ENCODE data around the gene TMEM132E. TPM values are rescaled to one million over a fixed set of nuclear protein-coding genes. Genes with fewer than 3 reads are reported as not detected.

TMEM132E gene
- total and polyA plus RNA-seq, 10 donors: 0.09 to 0.79 (median 0.27) TPM

- no peak for DNase-seq
- 67 to 80% (median 76%) methylated on average over 11 of the region's 11 CpGs for WGBS, 5 donors
- H3K27me3 ChIP-seq (replicated peaks in 1 of 7): peaks cover 0 to 96% (median 10%) of the 10 kb centered on the region in 7 donors
- H3K4me1 ChIP-seq: peaks cover 0 to 6% (median 0%) of the 10 kb centered on the region in 6 donors
- intact Hi-C loops (cut with DNase I; ENCODE audit: low total_unique reads): no loop called here
- no peaks in the 10 kb centered on the region for H3K9me3 ChIP-seq
- no peak overlapping the region for H3K27ac ChIP-seq
- H3K4me3 ChIP-seq: no peak overlapping the region
- TF ChIP-seq POLR2A (IDR thresholded peaks at IDR 0.05) (no peak), POLR2AphosphoS5 (IDR thresholded peaks at IDR 0.05) (no peak)
- TF ChIP-seq, protein P1, sequence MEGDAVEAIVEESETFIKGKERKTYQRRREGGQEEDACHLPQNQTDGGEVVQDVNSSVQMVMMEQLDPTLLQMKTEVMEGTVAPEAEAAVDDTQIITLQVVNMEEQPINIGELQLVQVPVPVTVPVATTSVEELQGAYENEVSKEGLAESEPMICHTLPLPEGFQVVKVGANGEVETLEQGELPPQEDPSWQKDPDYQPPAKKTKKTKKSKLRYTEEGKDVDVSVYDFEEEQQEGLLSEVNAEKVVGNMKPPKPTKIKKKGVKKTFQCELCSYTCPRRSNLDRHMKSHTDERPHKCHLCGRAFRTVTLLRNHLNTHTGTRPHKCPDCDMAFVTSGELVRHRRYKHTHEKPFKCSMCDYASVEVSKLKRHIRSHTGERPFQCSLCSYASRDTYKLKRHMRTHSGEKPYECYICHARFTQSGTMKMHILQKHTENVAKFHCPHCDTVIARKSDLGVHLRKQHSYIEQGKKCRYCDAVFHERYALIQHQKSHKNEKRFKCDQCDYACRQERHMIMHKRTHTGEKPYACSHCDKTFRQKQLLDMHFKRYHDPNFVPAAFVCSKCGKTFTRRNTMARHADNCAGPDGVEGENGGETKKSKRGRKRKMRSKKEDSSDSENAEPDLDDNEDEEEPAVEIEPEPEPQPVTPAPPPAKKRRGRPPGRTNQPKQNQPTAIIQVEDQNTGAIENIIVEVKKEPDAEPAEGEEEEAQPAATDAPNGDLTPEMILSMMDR (IDR thresholded peaks at IDR 0.05 in 8 of 11, conservative IDR thresholded peaks at IDR 0.05 in 3 of 11): no peak
- no peaks in the 10 kb centered on the region for H3K36me3 ChIP-seq
Observed at GRCh38 chr17:34589120-34589965, 10.0 kb downstream of the TMEM132E start.

GRCh38 chr17:34592002-34592401 is 12.6 kb downstream of the TMEM132E start:
- 40 to 54% (median 48%) methylated on average over 4 of the region's 4 CpGs for WGBS, 5 donors
- Histone ChIP-seq H3K9me3 (no peaks in the 10 kb centered on the region), H3K36me3 (no peaks in the 10 kb centered on the region), H3K27me3 (replicated peaks in 1 of 7) (peaks cover 0 to 86% (median 0%) of the 10 kb centered on the region in 7 donors), H3K27ac (no peak overlapping the region), H3K4me1 (no peaks in the 10 kb centered on the region), H3K4me3 (no peak overlapping the region)
- TF ChIP-seq POLR2AphosphoS5 (IDR thresholded peaks at IDR 0.05) (no peak), POLR2A (IDR thresholded peaks at IDR 0.05) (no peak)
- TF ChIP-seq, protein P1 (IDR thresholded peaks at IDR 0.05 in 8 of 11, conservative IDR thresholded peaks at IDR 0.05 in 3 of 11): no peak
- intact Hi-C loops (cut with DNase I; ENCODE audit: low total_unique reads): no loop called here
- no peak for DNase-seq

GRCh38 chr17:34596920-34597319 is 17.5 kb downstream of the TMEM132E start:
- Histone ChIP-seq H3K36me3 (no peaks in the 10 kb centered on the region), H3K27ac (no peak overlapping the region), H3K4me3 (no peak overlapping the region), H3K9me3 (no peaks in the 10 kb centered on the region), H3K27me3 (replicated peaks in 1 of 7) (peaks cover 0 to 59% (median 0%) of the 10 kb centered on the region in 7 donors), H3K4me1 (no peaks in the 10 kb centered on the region)
- 18 to 31% (median 26%) methylated on average over 5 of the region's 5 CpGs for WGBS, 5 donors
- TF ChIP-seq, protein P1 (IDR thresholded peaks at IDR 0.05 in 8 of 11, conservative IDR thresholded peaks at IDR 0.05 in 3 of 11): no peak
- TF ChIP-seq POLR2A (IDR thresholded peaks at IDR 0.05) (no peak), POLR2AphosphoS5 (IDR thresholded peaks at IDR 0.05) (no peak)
- DNase-seq: no peak
- intact Hi-C loops (cut with DNase I; ENCODE audit: low total_unique reads): no loop called here

GRCh38 chr17:34598161-34598776 is 18.9 kb downstream of the TMEM132E start:
- DNase-seq: no peak
- Histone ChIP-seq H3K27ac (no peak overlapping the region), H3K36me3 (no peaks in the 10 kb centered on the region), H3K4me3 (no peak overlapping the region), H3K4me1 (no peaks in the 10 kb centered on the region), H3K27me3 (replicated peaks in 1 of 7) (peaks cover 0 to 52% (median 0%) of the 10 kb centered on the region in 7 donors), H3K9me3 (no peaks in the 10 kb centered on the region)
- 66 to 85% (median 77%) methylated on average over 2 of the region's 2 CpGs for WGBS, 5 donors
- intact Hi-C loops (cut with DNase I; ENCODE audit: low total_unique reads): no loop called here
- TF ChIP-seq POLR2AphosphoS5 (IDR thresholded peaks at IDR 0.05): no peak
- TF ChIP-seq, protein P1 (IDR thresholded peaks at IDR 0.05 in 8 of 11, conservative IDR thresholded peaks at IDR 0.05 in 3 of 11): no peak
